ENCODE results near the gene LPIN1.

DNA sequence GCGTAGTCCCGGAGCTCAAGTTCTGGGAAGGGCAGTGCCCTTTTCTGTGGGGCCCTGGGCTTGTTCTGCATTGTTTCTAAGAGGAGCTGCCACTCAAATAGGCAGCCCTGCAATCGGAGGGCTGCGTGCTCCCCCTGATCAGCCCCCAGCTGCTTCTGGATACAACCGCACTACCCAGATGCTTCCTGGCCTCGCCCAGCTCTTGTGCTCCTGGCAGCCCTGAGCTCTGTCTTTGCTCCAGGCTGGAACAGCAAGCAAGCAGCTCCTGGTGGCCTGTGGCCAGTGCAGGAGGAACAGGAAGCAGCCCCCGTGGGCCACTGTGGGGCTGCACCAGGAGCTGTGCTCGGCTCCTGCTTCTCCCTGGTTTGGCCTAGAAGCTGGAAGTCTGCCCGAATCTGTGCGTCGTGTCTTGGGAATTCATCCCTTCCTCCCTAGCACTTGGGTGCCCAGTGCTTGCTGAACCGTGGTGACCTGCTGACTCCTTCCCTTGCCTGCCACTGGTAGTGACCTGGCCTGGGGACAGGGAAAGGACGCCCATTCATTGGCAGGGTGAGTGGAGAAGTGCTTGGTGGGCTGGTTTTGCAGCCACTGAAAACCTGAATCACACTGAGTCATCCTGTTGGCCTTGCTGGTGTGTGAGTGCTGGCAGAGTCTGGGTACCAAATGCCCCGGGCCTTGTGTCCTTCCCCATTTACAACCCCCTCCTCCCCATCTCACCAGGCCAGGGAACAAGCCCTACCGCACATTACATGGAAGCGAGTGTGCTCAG is 49.1 kb upstream of the LPIN1 start:
- TF ChIP-seq, protein P1, sequence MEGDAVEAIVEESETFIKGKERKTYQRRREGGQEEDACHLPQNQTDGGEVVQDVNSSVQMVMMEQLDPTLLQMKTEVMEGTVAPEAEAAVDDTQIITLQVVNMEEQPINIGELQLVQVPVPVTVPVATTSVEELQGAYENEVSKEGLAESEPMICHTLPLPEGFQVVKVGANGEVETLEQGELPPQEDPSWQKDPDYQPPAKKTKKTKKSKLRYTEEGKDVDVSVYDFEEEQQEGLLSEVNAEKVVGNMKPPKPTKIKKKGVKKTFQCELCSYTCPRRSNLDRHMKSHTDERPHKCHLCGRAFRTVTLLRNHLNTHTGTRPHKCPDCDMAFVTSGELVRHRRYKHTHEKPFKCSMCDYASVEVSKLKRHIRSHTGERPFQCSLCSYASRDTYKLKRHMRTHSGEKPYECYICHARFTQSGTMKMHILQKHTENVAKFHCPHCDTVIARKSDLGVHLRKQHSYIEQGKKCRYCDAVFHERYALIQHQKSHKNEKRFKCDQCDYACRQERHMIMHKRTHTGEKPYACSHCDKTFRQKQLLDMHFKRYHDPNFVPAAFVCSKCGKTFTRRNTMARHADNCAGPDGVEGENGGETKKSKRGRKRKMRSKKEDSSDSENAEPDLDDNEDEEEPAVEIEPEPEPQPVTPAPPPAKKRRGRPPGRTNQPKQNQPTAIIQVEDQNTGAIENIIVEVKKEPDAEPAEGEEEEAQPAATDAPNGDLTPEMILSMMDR (IDR thresholded peaks at IDR 0.05; ENCODE audit: low read depth, low read length), result no peak
- TF ChIP-seq, protein P2, sequence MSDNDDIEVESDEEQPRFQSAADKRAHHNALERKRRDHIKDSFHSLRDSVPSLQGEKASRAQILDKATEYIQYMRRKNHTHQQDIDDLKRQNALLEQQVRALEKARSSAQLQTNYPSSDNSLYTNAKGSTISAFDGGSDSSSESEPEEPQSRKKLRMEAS (IDR thresholded peaks at IDR 0.05; ENCODE audit: low read depth, low read length), result no peak
- no peak for TF ChIP-seq POLR2A (IDR thresholded peaks at IDR 0.05; ENCODE audit: extremely low read depth, insufficient read length)
- no peak for TF ChIP-seq MYC (IDR thresholded peaks at IDR 0.05; ENCODE audit: low read depth, low read length)

Data from NB4 (cell line).